HepG2 (cell line): ENCODE results near the gene BTBD1. TPM values are rescaled to one million over a fixed set of nuclear protein-coding genes. Genes with fewer than 3 reads are reported as not detected.

ENCODE experiments used
- ADNP ChIP-seq: sonication (generic); formaldehyde crosslinking; IDR thresholded peaks from 2 replicates; pipeline ENCODE4 v1.4.0; 2020; ENCODE audit warnings: missing genetic modification reagents
- ATF7 ChIP-seq, 2 experiments: fragments of 450-650 bp in 1 of 2; sonication (generic) in 1 of 2; formaldehyde crosslinking in 1 of 2; IDR thresholded peaks; 2 replicates each; pipeline versions ENCODE4 v1.4.0 to v1.6.1; 2016 to 2020; ENCODE audit warnings: antibody characterized with exemption in 1 of 2, mild to moderate bottlenecking in 1 of 2, missing genetic modification reagents in 1 of 2
- KLF13 ChIP-seq: sonication (generic); formaldehyde crosslinking; IDR thresholded peaks from 2 replicates; pipeline ENCODE4 v1.4.0; 2020; ENCODE audit warnings: mild to moderate bottlenecking, missing genetic modification reagents
- LBX2 ChIP-seq: sonication (generic); formaldehyde crosslinking; IDR thresholded peaks from 2 replicates; pipeline ENCODE4 v1.5.0; 2020; ENCODE audit warnings: missing genetic modification reagents, mild to moderate bottlenecking, borderline replicate concordance
- MEIS2 ChIP-seq: sonication (generic); formaldehyde crosslinking; IDR thresholded peaks from 2 replicates; pipeline ENCODE4 v1.9.0; 2021; ENCODE audit warnings: mild to moderate bottlenecking, missing genetic modification reagents
- NFAT5 ChIP-seq: sonication (generic); formaldehyde crosslinking; IDR thresholded peaks from 2 replicates; pipeline ENCODE4 v1.4.0; 2020; ENCODE audit warnings: missing genetic modification reagents
- NFIB ChIP-seq: sonication (generic); formaldehyde crosslinking; IDR thresholded peaks from 2 replicates; pipeline ENCODE4 v1.9.0; 2021; ENCODE audit warnings: missing genetic modification reagents, mild to moderate bottlenecking, borderline replicate concordance
- NFKB2 ChIP-seq: sonication (generic); formaldehyde crosslinking; IDR thresholded peaks from 2 replicates; pipeline ENCODE4 v1.4.0; 2020; ENCODE audit warnings: missing genetic modification reagents, borderline replicate concordance
- POLR2AphosphoS5 ChIP-seq: IDR thresholded peaks from 2 replicates; pipeline ENCODE4 v1.6.1; 2012; ENCODE audit warnings: low read depth, low read length
- RARA ChIP-seq: IDR thresholded peaks from 2 replicates; pipeline ENCODE4 v1.6.1; 2016; ENCODE audit warnings: missing genetic modification reagents, missing compliant biosample characterization
- REXO4 ChIP-seq: sonication (generic); formaldehyde crosslinking; IDR thresholded peaks from 2 replicates; pipeline ENCODE4 v1.8.0; 2022; ENCODE audit warnings: missing genetic modification reagents, mild to moderate bottlenecking, borderline replicate concordance
- RXRA ChIP-seq: sonication (generic); formaldehyde crosslinking; IDR thresholded peaks from 2 replicates; pipeline ENCODE4 v1.5.1; 2020; ENCODE audit warnings: missing genetic modification reagents
- TCF7 ChIP-seq: sonication (generic); IDR thresholded peaks from 2 replicates; pipeline ENCODE4 v1.6.1; 2016; ENCODE audit warnings: antibody characterized with exemption, low read depth
- TOPORS ChIP-seq: sonication (generic); formaldehyde crosslinking; IDR thresholded peaks from 2 replicates; pipeline ENCODE4 v1.8.0; 2023; ENCODE audit warnings: mild to moderate bottlenecking, missing genetic modification reagents
- TRAFD1 ChIP-seq: sonication (generic); formaldehyde crosslinking; IDR thresholded peaks from 2 replicates; pipeline ENCODE4 v1.5.1; 2020; ENCODE audit warnings: missing genetic modification reagents, mild to moderate bottlenecking, borderline replicate concordance
- ZNF230 ChIP-seq: sonication (generic); formaldehyde crosslinking; IDR thresholded peaks from 2 replicates; pipeline ENCODE4 v1.4.0; 2020; ENCODE audit warnings: mild to moderate bottlenecking, missing genetic modification reagents
- ZNF275 ChIP-seq: sonication (generic); formaldehyde crosslinking; IDR thresholded peaks from 2 replicates; pipeline ENCODE4 v1.8.0; 2022; ENCODE audit warnings: missing genetic modification reagents, mild to moderate bottlenecking, inconsistent platforms, borderline replicate concordance
- ZNF543 ChIP-seq: sonication (generic); formaldehyde crosslinking; IDR thresholded peaks from 2 replicates; pipeline ENCODE4 v1.4.0; 2020; ENCODE audit warnings: mild to moderate bottlenecking, missing genetic modification reagents
- ZNF562 ChIP-seq: sonication (generic); formaldehyde crosslinking; IDR thresholded peaks from 2 replicates; pipeline ENCODE4 v1.8.0; 2022; ENCODE audit warnings: missing genetic modification reagents, borderline replicate concordance
- ZNF615 ChIP-seq: sonication (generic); formaldehyde crosslinking; IDR thresholded peaks from 2 replicates; pipeline ENCODE4 v1.5.0; 2020; ENCODE audit warnings: mild to moderate bottlenecking, missing genetic modification reagents, borderline replicate concordance
- ZNF879 ChIP-seq: sonication (generic); formaldehyde crosslinking; IDR thresholded peaks from 2 replicates; pipeline ENCODE4 v1.8.1; 2023; ENCODE audit warnings: missing genetic modification reagents
- polyA plus RNA-seq, 8 experiments: library from polyadenylated mRNA; depleted of rRNA in 3 of 8; stranded (reverse) in 7 of 8; unstranded in 1 of 8; fragments of >200 nt; fragmentation: Illumina TruSeq in 4 of 8; extraction: Trizol in 4 of 8; gene quantifications; 2 replicates each; pipeline versions ENCODE4 v1.2.1 to v1.2.3, GENCODE V29; 2011 to 2016; ENCODE audit warnings: low read depth in 4 of 8, missing spikeins in 1 of 8, mixed read lengths in 1 of 8; ENCODE audit not compliant: insufficient read depth in 1 of 8
- total RNA-seq, 5 experiments: library from RNA; depleted of rRNA; stranded (reverse); fragments of >200 nt; fragmentation: Illumina TruSeq; extraction: Trizol; gene quantifications; 2 replicates each; pipeline ENCODE4 v1.2.3, GENCODE V29; 2016; ENCODE audit warnings: low read depth in 1 of 5

The BTBD1 gene
- total and polyA plus RNA-seq, 2 of the 13 experiments (the other 11 are each of a cell fraction or from before 2014, with no cell fraction given): 32.1 to 53.9 TPM

GRCh38 chr15:83066734-83067637 lies at the start of gene BTBD1 (continued):
- TF ChIP-seq ZNF615 (CRISPR knock-in tag): no peak
- peak; percentile 72 for TF ChIP-seq MEIS2 (CRISPR knock-in tag)
- no peak for TF ChIP-seq RXRA (CRISPR knock-in tag)
- 0 out of 2 replicates have a peak, but pooled peaks have one; percentile 37 for TF ChIP-seq LBX2 (CRISPR knock-in tag)
- peak; percentile 49 for TF ChIP-seq ZNF543 (CRISPR knock-in tag)
- no peak for TF ChIP-seq REXO4 (CRISPR knock-in tag)
- TF ChIP-seq TCF7: no peak
- TF ChIP-seq NFKB2 (CRISPR knock-in tag): peak; percentile 51; the same call in 1 of the 2 replicates
- peak; percentile 30; the same call in 1 of the 2 replicates for TF ChIP-seq ZNF275 (CRISPR knock-in tag)
- TF ChIP-seq RARA (CRISPR knock-in tag): 0 out of 2 replicates have a peak, but pooled peaks have one; percentile 33
- TF ChIP-seq ADNP (CRISPR knock-in tag): no peak
- TF ChIP-seq POLR2AphosphoS5: peak; percentile 75
- TF ChIP-seq KLF13 (CRISPR knock-in tag): no peak
- no peak for TF ChIP-seq TOPORS (CRISPR knock-in tag)
- TF ChIP-seq NFAT5: peak; percentile 77
- no peak for TF ChIP-seq ZNF562 (CRISPR knock-in tag)
- peak; percentile 51; the same call in 1 of the 2 replicates for TF ChIP-seq ZNF879 (CRISPR knock-in tag)
- TF ChIP-seq ATF7 (IDR thresholded peaks at IDR 0.05): no peak
- TF ChIP-seq ATF7 (CRISPR knock-in tag; IDR thresholded peaks at IDR 0.05): no peak
- no peak for TF ChIP-seq NFIB (CRISPR knock-in tag)
- no peak for TF ChIP-seq ZNF230
- TF ChIP-seq TRAFD1 (CRISPR knock-in tag): no peak
